ENCODE data around the gene NIFK. TPM values are rescaled to one million over a fixed set of nuclear protein-coding genes. Genes with fewer than 3 reads are reported as not detected.
"Not testable (repeated sequence)": the region's sequence is repeated elsewhere in the genome, so short reads cannot be mapped to it uniquely, and the experiment has no call there.

NIFK gene
- total RNA-seq, 1 donor from 2014 or later: 22.2 TPM

GRCh38 chr2:121736140-121736461 is 574 bp downstream of the NIFK start:
- intact Hi-C loops (cut with DNase I): no loop called here
- no peak for ATAC-seq (ENCODE audit: poor library complexity)
- DNase-seq: no peak

GRCh38 chr2:121735518-121736074 is 1.1 kb downstream of the NIFK start:
- intact Hi-C loops (cut with DNase I): no loop called here

GRCh38 chr2:121734544-121734943 is 2.1 kb downstream of the NIFK start:
- intact Hi-C loops (cut with DNase I); DNase-seq; ATAC-seq (ENCODE audit: poor library complexity): not testable (repeated sequence)

More at GRCh38 chr2:121735518-121736074, 1.1 kb downstream of the NIFK start:
- no peak for DNase-seq
- no peak for ATAC-seq (ENCODE audit: poor library complexity)

GRCh38 chr2:121731366-121731765 is 5.3 kb downstream of the NIFK start:
- ATAC-seq (ENCODE audit: poor library complexity): no peak
- DNase-seq: no peak
- intact Hi-C loops (cut with DNase I): no loop called here

GRCh38 chr2:121727950-121728349 is 8.7 kb downstream of the NIFK start:
- intact Hi-C loops (cut with DNase I): no loop called here
- ATAC-seq (ENCODE audit: poor library complexity) (no peak), DNase-seq (no peak)

- ATAC-seq (ENCODE audit: poor library complexity): peak; percentile 42
- intact Hi-C loops (cut with DNase I): no loop called here
- no peak for DNase-seq
Observed at GRCh38 chr2:121727332-121727731, 9.3 kb downstream of the NIFK start.

- intact Hi-C loops (cut with DNase I): no loop called here
- no peak for DNase-seq
- no peak for ATAC-seq (ENCODE audit: poor library complexity)
Observed at GRCh38 chr2:121723316-121723715, 13.4 kb downstream of the NIFK start.

GRCh38 chr2:121722479-121722878 is 14.2 kb downstream of the NIFK start:
- ATAC-seq (ENCODE audit: poor library complexity) (peak; percentile 63), DNase-seq (no peak)
- intact Hi-C loops (cut with DNase I): no loop called here

GRCh38 chr2:121721926-121722325 is 14.7 kb downstream of the NIFK start:
- no peak for DNase-seq
- ATAC-seq (ENCODE audit: poor library complexity): no peak
- intact Hi-C loops (cut with DNase I): no loop called here

GRCh38 chr2:121717529-121717928 is 19.1 kb downstream of the NIFK start:
- intact Hi-C loops (cut with DNase I): loop anchor here (5.0 kb wide), 2 partner anchors 190 to 315 kb away; no protein-coding TSS in a partner anchor
- ATAC-seq (ENCODE audit: poor library complexity): no peak

GRCh38 chr2:121716126-121716525 is 20.5 kb downstream of the NIFK start:
- ATAC-seq (ENCODE audit: poor library complexity) (no peak), DNase-seq (no peak)
- intact Hi-C loops (cut with DNase I): loop anchor here (5.0 kb wide), 2 partner anchors 189 to 314 kb away; no protein-coding TSS in a partner anchor

More at GRCh38 chr2:121717529-121717928, 19.1 kb downstream of the NIFK start:
- DNase-seq: no peak

- DNase-seq; intact Hi-C loops (cut with DNase I); ATAC-seq (ENCODE audit: poor library complexity): not testable (repeated sequence)
Observed at GRCh38 chr2:121711481-121711880, 25.2 kb downstream of the NIFK start.

GRCh38 chr2:121710470-121711170 is 26.1 kb downstream of the NIFK start:
- intact Hi-C loops (cut with DNase I): no loop called here
- DNase-seq: no peak
- no peak for ATAC-seq (ENCODE audit: poor library complexity)

GRCh38 chr2:121709776-121710469 is 26.8 kb downstream of the NIFK start:
- ATAC-seq (ENCODE audit: poor library complexity): no peak
- DNase-seq: no peak
- intact Hi-C loops (cut with DNase I): no loop called here

- intact Hi-C loops (cut with DNase I): no loop called here
- no peak for DNase-seq
- no peak for ATAC-seq (ENCODE audit: poor library complexity)
Observed at GRCh38 chr2:121707920-121708361, 28.7 kb downstream of the NIFK start.

GRCh38 chr2:121707344-121707919 is 29.2 kb downstream of the NIFK start:
- DNase-seq (no peak), ATAC-seq (ENCODE audit: poor library complexity) (no peak)
- intact Hi-C loops (cut with DNase I): no loop called here

- no peak for DNase-seq
- intact Hi-C loops (cut with DNase I): no loop called here
- ATAC-seq (ENCODE audit: poor library complexity): no peak
Observed at GRCh38 chr2:121705958-121706357, 30.7 kb downstream of the NIFK start.

GRCh38 chr2:121705390-121705789 is 31.3 kb downstream of the NIFK start:
- ATAC-seq (ENCODE audit: poor library complexity) (no peak), DNase-seq (no peak)
- intact Hi-C loops (cut with DNase I): no loop called here

GRCh38 chr2:121701761-121702160 is 34.9 kb downstream of the NIFK start:
- intact Hi-C loops (cut with DNase I); ATAC-seq (ENCODE audit: poor library complexity): not testable (repeated sequence)

More at GRCh38 chr2:121701761-121702160, 34.9 kb downstream of the NIFK start:
- not testable (repeated sequence) for DNase-seq

Data from Right ventricle myocardium superior (tissue), 1 donor.